KOPT-K1 (cell line): ENCODE measurements around the gene CCR5.

Experiments used
- H3K27ac ChIP-seq: fragments of 200-600 bp; sonication (generic); 2 replicates; pipeline ENCODE4 v1.5.1; 2016; ENCODE audit warnings: antibody characterized with exemption, mild to moderate bottlenecking, low read depth, low read length; ENCODE audit not compliant: poor library complexity, severe bottlenecking
- H3K36me3 ChIP-seq: fragments of 200-600 bp; sonication (generic); 2 replicates; pipeline ENCODE4 v1.5.1; 2017; ENCODE audit warnings: antibody characterized with exemption, mild to moderate bottlenecking, low read length, moderate library complexity; ENCODE audit not compliant: insufficient read depth
- H3K9me3 ChIP-seq: fragments of 200-600 bp; sonication (generic); 2 replicates; pipeline ENCODE4 v1.5.1; 2017; ENCODE audit warnings: antibody characterized with exemption, low read length, mild to moderate bottlenecking; ENCODE audit not compliant: insufficient read depth, poor library complexity, severe bottlenecking

Gene CCR5

DNA sequence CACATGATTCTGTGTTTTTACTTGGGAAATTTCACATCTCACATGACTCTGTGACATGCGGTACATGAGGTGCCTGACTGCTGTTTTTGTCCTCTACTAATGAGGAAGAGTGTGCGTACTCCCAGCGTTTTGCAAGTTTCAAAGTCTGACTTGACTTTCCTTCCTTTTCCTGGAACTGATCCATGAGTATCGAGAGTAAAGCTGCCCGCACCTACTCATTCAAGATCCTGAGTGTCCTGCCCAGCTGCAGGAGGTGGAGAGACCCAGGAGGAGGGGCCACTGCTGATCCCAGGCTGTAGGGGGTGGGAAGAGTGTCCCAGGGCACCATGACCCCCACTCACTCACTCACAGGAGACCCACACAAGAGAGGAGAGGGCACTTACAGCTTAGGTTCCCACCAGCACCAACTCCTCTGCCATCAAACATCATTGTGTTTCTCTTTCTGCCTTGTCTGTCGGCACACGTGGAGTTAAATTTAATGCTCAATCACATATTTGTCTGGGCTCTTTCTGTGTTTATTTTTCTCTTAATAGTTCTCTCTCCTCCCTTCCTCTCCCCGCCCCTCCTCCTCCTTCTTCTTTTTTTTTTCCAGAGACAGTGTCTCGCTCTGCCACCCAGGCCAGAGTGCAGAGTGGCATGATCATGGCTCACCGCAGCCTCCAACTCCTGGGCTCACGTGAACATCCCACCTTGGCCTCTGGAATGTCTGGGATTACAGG lies 34.7 kb downstream of the CCR5 start:
- Histone ChIP-seq H3K36me3 (peaks cover 7% of the 10 kb centered on the region; the same call in 1 of the 2 replicates), H3K9me3 (no peaks in the 10 kb centered on the region), H3K27ac (no peak overlapping the region)

DNA sequence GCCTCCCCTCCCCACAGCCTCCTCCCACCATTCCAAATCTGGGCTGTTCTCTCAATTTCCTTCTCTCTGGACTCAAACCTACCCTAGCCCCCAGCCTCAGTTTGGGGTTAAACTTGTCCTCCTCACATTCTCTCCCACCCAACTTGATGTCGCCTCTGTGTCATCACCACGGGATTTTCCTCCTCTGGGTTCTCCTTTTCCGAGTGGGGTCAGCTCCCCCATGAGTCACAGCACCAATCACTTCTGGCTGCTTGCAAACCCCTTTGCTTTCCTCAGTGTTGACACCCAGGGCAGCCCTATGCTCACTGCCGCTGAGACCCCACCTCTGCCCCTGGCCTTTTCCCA lies 35.7 kb downstream of the CCR5 start:
- Histone ChIP-seq H3K27ac (peak overlapping the region; percentile 84), H3K36me3 (peaks cover 7% of the 10 kb centered on the region; the same call in 1 of the 2 replicates), H3K9me3 (no peaks in the 10 kb centered on the region)

DNA sequence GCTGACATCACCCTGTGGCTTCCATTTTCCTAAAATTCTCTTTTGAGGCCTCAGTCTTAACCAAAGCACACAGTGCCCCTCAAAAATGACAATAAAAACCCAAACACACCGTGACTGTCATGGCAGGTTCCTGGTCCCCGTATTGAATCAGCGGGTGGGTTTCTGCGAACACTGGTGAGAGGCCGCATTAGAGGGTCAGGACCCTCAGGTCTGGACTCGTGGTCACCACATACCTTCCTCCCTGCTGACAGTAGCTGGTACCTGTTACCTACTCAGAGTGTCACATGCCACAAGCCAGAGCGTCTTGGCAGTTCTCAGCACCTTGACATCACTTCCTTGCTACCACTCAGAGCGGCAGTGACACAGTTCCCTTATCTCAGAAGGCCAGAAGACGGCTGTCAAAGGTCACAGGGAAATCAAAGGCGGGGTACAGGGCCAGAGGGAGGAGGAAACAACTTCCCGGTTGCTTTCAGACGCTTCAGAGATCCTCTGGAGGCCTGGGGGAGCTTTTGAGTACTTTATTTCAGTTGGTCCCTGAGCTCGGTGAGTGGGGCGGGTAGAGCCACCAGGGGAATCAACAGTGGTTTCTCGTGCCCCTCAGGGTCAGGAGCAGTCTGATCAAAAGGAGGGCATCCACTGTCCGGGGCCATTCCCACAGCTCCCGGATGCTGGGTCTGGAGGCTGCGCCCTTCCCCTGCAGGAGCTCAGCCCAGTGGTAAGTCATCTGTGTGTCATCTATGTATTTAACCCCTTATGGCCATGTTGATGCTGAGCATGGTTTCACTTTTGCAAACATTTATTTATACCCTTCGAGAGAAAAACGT lies 36.3 kb downstream of the CCR5 start, which contains the start of the genes CCR5AS and CCRL2:
TSS of gene CCR5AS (minus strand) at position 279 of the 824 bp plus-strand sequence.
TSS of gene CCRL2 (plus strand) at position 472 of the 824 bp plus-strand sequence. CDS start 821 bp downstream, outside the sequence.
- H3K36me3 ChIP-seq: peaks cover 7% of the 10 kb centered on the region; the same call in 1 of the 2 replicates
- peak within 1 kb of the TSS; percentile 84 for H3K27ac ChIP-seq
- no peaks in the 10 kb centered on the region for H3K9me3 ChIP-seq

DNA sequence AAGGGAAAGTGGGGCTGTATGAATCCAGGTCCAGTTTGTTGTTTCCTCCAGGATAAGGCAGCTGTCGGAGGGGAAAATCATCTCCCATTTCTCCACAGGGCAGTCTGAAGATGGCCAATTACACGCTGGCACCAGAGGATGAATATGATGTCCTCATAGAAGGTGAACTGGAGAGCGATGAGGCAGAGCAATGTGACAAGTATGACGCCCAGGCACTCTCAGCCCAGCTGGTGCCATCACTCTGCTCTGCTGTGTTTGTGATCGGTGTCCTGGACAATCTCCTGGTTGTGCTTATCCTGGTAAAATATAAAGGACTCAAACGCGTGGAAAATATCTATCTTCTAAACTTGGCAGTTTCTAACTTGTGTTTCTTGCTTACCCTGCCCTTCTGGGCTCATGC lies 37.2 kb downstream of the CCR5 start:
- H3K27ac ChIP-seq: peak overlapping the region; percentile 84
- H3K9me3 ChIP-seq: no peaks in the 10 kb centered on the region
- peaks cover 7% of the 10 kb centered on the region; the same call in 1 of the 2 replicates for H3K36me3 ChIP-seq

DNA sequence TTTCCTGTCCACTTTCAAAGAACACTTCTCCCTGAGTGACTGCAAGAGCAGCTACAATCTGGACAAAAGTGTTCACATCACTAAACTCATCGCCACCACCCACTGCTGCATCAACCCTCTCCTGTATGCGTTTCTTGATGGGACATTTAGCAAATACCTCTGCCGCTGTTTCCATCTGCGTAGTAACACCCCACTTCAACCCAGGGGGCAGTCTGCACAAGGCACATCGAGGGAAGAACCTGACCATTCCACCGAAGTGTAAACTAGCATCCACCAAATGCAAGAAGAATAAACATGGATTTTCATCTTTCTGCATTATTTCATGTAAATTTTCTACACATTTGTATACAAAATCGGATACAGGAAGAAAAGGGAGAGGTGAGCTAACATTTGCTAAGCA lies 38.1 kb downstream of the CCR5 start:
- H3K9me3 ChIP-seq: no peaks in the 10 kb centered on the region

DNA sequence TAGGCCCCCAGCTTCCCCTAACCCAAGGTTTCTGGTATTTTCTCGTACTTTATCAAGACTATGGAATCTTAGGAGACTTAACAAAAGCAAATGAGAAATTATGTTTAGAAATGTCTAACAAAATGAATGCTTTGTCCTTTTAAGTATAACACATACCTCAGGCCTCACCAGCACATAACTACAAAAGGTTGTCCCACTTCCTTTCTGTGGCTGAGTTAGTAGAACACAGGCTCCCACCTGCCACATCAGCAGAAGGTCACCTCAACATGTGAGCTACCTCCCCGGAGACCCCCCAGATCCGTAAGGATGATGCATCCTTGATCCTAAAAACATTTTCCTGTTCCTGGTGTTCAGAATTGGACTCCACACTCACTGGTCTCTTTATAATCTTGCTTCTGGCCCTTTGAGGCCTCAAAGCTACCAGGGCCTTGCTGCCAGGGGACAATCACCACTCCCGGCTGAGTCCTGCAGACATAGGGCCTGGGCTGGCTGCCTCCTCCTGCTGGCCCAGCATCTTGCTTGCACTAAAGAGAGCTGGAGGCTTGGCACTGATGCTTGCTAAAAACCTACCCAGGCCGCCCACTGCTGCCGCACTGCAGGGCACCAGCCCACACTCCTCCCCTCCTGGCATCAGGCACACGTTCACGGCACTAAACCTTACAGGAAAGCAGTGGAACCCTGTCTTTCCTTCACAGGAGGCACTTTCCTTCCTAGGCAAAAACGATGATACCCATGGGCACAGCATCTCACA lies 39.2 kb downstream of the CCR5 start:
- Histone ChIP-seq H3K9me3 (no peaks in the 10 kb centered on the region), H3K36me3 (peaks cover 7% of the 10 kb centered on the region; the same call in 1 of the 2 replicates), H3K27ac (peak overlapping the region; percentile 84)

More for the DNA sequence above, 38.1 kb downstream of the CCR5 start:
- Histone ChIP-seq H3K36me3 (peaks cover 7% of the 10 kb centered on the region; the same call in 1 of the 2 replicates), H3K27ac (peak overlapping the region; percentile 84)

DNA sequence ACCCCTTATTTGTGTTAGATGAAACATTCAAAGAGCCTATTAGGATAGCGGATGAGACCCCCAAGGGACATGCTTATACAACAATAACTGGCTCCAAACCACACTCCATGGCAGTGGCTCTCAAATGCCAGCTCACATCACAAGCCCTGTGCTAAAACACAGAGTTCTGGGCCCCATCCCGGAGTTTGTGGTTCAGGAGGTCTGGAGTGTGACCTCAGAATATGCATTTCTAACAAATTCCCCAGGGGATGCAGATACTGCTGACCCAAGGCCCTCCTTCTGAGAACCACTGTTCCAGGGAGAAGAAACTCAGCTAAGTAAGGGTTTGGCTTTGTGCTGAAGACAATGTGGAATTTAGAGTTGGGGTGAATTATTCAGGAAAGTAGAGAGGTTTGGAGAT lies 39.9 kb downstream of the CCR5 start:
- H3K36me3 ChIP-seq: peaks cover 7% of the 10 kb centered on the region; the same call in 1 of the 2 replicates

DNA sequence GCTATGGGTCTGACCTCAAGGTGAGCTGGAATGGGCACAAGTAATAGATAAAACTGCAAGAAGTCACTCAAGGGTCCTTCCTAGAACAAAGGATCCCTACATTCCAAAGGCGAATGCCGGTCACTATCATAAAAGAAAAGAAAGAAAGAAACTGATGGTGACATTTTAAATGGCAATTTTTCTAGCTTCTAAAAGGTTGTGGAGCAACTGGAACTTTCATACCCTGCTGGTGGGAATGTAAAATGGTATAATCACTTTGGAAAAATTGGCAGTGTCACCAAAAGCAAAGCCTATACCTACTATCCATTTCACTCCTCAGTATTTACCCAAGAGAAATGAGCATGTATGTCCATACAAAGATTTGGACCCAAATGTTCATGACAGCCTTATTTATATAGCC lies 40.5 kb downstream of the CCR5 start:
- H3K36me3 ChIP-seq: peaks cover 7% of the 10 kb centered on the region; the same call in 1 of the 2 replicates
- H3K9me3 ChIP-seq: no peaks in the 10 kb centered on the region
- H3K27ac ChIP-seq: no peak overlapping the region

More for the DNA sequence above, 39.9 kb downstream of the CCR5 start:
- Histone ChIP-seq H3K9me3 (no peaks in the 10 kb centered on the region), H3K27ac (no peak overlapping the region)

DNA sequence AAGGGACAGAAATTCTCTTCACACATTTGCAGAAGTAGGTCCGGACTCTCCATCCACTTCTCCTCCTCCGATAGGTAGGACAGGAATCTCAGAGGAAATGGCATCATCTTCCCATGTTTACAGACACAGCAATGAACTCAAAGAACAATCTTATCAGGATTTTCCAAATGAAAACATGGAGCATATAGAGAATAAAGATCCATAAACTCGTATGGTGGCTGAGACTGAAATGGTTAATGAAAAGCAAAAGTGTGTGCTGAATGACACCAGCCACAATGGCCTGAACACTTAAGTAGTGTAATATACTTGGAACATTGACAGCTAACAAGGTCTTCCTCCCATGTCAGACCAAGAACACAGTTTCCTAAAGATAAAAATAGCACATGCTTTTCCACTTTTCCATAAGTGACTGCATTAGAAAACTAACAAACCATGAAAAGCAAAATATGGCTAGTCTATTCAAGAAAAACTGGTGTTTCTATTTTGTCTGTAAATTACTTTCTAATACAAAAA lies 42.1 kb downstream of the CCR5 start:
- no peaks in the 10 kb centered on the region for H3K9me3 ChIP-seq
- peaks cover 7% of the 10 kb centered on the region; the same call in 1 of the 2 replicates for H3K36me3 ChIP-seq
- no peak overlapping the region for H3K27ac ChIP-seq

DNA sequence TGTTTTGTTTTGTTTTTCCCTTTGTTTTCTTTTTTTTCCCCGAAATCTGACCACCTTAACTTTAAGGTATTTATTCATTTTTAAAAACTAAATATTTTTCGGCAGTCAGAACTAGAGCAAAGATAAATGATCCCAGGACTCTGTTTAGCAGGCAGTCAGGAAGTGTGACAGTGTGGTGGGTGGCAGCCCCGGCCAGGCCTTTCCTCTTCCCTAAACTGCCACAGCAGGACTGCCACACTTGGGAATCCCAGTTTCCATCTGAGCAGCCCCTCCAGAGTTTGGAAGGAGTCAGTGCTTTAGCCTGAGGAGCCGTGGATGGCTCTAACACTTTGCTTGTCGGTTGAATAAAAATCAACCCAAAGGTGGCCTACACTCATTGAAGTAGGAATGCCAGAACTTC lies 43.2 kb downstream of the CCR5 start:
- Histone ChIP-seq H3K36me3 (peaks cover 2% of the 10 kb centered on the region; the same call in 1 of the 2 replicates), H3K9me3 (no peaks in the 10 kb centered on the region), H3K27ac (no peak overlapping the region)

DNA sequence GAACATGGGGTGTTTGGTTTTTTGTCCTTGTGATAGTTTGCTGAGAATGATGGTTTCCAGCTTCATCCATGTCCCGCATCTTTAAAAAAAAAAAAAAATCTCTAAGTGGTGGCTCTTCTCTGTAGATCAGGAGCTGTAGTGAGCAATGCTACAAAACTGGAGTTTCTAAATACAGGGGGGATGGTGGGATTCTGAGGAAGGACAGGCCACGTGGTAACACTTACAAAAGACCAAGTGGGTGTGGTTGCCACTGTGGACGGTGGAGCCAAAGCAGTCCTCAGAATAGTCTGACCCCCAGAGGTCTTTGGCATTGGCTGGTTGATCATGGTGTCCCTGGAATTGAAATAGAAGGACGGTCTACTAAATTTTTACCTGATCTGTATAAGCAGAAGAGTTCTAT lies 44.0 kb downstream of the CCR5 start:
- Histone ChIP-seq H3K36me3 (no peaks in the 10 kb centered on the region), H3K9me3 (no peaks in the 10 kb centered on the region), H3K27ac (no peak overlapping the region)

DNA sequence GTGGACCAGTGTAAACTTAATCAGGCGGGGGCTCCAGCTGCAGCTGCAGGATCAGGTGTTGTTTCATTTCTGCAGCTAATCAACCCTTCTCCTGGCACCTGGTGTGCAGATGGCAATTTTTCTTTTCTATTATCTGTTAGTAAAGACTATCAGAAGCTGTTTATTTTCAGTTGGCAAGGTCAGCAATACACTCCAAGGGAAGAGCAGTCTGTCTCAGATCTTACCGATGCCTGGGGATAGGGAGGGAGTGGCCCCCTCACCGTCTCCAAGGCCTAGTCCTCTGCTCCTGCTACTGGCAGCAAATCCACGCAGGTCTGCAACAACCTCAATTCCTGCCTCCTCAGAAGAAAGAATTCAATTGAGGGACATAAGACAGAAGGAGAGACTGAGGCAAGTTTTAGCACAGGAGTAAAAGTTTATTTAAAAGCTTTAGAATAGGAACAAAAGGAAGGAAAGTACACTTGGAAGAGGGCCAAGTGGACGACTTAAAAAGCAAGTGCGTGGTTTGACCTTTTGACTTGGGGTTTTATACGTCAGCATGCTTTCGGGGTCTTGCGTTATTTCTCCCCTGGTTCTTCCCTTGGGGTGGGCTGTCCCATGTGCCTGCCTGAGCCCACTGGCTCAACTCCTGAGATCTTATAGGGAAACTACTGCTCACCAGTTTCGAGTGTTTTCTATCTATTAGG lies 45.5 kb downstream of the CCR5 start:
- no peaks in the 10 kb centered on the region for H3K36me3 ChIP-seq
- no peak overlapping the region for H3K27ac ChIP-seq
- no peaks in the 10 kb centered on the region for H3K9me3 ChIP-seq

DNA sequence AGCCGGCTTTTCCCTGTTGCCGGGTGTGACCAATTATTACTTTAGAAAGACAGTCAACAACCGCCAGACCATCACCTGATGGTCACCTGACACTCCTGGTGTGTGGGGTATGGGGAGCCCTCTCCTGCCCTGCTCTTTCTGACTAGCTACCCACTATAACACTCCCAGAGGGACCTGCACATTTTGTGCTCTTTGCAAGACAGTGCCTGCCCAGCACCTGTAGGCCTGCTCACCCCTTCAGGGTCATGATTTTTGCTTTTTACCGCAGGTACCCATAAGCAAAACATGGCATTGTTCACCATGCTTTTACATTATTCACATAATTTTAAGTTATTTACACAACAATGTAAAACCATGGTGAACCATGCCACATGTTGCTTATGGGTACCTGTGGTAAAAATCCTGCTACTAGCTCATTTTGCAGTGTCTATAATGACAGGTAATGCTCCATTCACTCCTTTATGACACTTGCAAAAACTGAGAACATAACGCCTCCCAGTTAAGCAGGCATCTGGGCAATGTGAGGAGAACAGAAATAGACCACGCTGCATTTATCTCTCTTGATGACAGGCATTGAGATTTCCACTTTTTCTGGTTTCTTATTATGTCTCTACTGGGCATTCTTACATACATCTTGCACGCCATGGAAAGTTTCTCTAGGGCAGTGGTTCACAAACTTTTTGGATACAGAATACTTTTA lies 46.2 kb downstream of the CCR5 start:
- Histone ChIP-seq H3K36me3 (no peaks in the 10 kb centered on the region), H3K9me3 (no peaks in the 10 kb centered on the region), H3K27ac (no peak overlapping the region)
